HL-60 (cell line): ENCODE results near the gene CCDC146.

ENCODE experiments used
- GABPA ChIP-seq: IDR thresholded peaks from 2 replicates; pipeline ENCODE4 v1.6.1; 2012; ENCODE audit warnings: low read depth
- POLR2AphosphoS5 ChIP-seq: IDR thresholded peaks from 2 replicates; pipeline ENCODE4 v1.6.1; 2012; ENCODE audit warnings: low read depth
- TF ChIP-seq, protein P1 (sequence below): IDR thresholded peaks from one replicate; pipeline ENCODE4 v1.5.1; 2011; ENCODE audit warnings: low read length, control low read depth, inconsistent platforms; ENCODE audit not compliant: insufficient read depth
- TF ChIP-seq, protein P2 (sequence below): IDR thresholded peaks from 2 replicates; pipeline ENCODE4 v1.6.1; 2012; ENCODE audit warnings: low read depth; ENCODE audit not compliant: insufficient replicate concordance

DNA sequence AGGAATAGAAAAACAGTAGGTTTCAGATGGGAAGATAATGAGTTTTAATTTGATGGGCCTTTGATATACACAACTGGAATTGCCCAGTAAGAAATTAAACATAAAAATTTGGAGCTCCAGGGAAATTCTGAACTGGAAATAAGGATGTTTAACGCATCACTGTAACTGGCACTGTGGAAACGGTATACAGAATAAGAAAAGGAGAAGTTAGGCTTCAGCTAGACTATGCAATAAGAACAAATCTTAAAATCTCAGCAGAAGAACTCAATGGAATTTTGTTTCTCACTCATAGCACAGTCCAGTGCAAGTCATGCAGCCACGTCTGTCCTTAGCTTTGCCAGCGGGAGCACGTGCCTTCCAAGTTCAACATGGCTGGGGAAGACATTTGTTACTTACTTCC, 130.1 kb downstream of the CCDC146 start:
- TF ChIP-seq, protein P1, sequence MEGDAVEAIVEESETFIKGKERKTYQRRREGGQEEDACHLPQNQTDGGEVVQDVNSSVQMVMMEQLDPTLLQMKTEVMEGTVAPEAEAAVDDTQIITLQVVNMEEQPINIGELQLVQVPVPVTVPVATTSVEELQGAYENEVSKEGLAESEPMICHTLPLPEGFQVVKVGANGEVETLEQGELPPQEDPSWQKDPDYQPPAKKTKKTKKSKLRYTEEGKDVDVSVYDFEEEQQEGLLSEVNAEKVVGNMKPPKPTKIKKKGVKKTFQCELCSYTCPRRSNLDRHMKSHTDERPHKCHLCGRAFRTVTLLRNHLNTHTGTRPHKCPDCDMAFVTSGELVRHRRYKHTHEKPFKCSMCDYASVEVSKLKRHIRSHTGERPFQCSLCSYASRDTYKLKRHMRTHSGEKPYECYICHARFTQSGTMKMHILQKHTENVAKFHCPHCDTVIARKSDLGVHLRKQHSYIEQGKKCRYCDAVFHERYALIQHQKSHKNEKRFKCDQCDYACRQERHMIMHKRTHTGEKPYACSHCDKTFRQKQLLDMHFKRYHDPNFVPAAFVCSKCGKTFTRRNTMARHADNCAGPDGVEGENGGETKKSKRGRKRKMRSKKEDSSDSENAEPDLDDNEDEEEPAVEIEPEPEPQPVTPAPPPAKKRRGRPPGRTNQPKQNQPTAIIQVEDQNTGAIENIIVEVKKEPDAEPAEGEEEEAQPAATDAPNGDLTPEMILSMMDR = no peak
- TF ChIP-seq, protein P2, sequence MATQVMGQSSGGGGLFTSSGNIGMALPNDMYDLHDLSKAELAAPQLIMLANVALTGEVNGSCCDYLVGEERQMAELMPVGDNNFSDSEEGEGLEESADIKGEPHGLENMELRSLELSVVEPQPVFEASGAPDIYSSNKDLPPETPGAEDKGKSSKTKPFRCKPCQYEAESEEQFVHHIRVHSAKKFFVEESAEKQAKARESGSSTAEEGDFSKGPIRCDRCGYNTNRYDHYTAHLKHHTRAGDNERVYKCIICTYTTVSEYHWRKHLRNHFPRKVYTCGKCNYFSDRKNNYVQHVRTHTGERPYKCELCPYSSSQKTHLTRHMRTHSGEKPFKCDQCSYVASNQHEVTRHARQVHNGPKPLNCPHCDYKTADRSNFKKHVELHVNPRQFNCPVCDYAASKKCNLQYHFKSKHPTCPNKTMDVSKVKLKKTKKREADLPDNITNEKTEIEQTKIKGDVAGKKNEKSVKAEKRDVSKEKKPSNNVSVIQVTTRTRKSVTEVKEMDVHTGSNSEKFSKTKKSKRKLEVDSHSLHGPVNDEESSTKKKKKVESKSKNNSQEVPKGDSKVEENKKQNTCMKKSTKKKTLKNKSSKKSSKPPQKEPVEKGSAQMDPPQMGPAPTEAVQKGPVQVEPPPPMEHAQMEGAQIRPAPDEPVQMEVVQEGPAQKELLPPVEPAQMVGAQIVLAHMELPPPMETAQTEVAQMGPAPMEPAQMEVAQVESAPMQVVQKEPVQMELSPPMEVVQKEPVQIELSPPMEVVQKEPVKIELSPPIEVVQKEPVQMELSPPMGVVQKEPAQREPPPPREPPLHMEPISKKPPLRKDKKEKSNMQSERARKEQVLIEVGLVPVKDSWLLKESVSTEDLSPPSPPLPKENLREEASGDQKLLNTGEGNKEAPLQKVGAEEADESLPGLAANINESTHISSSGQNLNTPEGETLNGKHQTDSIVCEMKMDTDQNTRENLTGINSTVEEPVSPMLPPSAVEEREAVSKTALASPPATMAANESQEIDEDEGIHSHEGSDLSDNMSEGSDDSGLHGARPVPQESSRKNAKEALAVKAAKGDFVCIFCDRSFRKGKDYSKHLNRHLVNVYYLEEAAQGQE = no peak
- no peak for TF ChIP-seq GABPA
- TF ChIP-seq POLR2AphosphoS5 = no peak
